OCI-LY7 (cell line): ENCODE data around the gene CCDC178.

Experiments
- CTCF ChIP-seq: fragments of 200-600 bp; sonication (generic); conservative IDR thresholded peaks from 2 replicates; pipeline ENCODE4 v1.5.1; 2014; ENCODE audit warnings: mild to moderate bottlenecking, antibody characterized with exemption, low read length, moderate library complexity, mixed read lengths
- EZH2phosphoT487 ChIP-seq: fragments of 200-600 bp; sonication (generic); IDR thresholded peaks from 2 replicates; pipeline ENCODE4 v1.6.1; 2018; ENCODE audit warnings: low read depth, borderline replicate concordance, mild to moderate bottlenecking, mixed run types, antibody characterized with exemption, low read length, moderate library complexity, mixed read lengths

- TF ChIP-seq CTCF (peak; percentile 46), EZH2phosphoT487 (no peak)
These were observed 418.2 kb downstream of the CCDC178 start for GRCh38 chr18:33022370-33022769.
